ENCODE results near the gene BEGAIN.

BEGAIN gene

DNA sequence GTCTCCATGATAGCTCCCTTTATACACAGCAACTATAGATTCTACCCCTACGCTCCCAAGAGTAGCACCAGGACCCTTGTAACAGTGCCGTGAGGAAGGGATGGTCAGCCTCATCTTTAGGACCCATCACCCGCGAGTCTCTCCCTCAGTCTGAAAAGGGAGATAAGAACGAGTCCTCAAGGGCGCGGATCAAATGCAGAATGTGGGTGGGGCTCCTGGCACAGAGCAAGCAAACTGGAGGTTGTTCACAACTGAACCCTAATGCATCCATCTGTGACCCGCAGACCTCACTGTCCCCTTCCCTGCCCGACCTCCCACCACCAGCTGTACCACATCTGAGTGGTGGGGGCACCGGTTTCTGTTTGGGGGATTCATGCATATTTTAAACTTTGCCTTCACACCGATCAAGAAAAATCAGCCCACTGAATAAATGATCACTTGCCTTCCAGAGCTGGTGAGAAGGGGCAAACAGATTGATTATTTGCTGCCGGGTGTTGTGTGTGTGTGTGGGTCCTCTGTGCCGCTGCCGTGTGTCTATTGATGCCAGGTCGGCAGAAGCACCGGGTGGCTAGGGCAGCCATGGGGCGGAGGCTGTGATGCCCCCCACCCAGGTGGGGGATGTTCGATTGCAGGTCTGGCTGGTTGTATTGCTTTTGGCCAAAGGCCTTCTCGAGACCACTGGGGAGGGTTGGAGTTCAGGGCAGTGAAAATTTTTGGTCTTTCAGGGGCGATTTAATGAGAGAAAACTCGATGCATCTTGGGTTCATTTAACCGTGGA lies 35.7 kb upstream of the BEGAIN start:
- Histone ChIP-seq H3K4me1 (ENCODE audit: control insufficient read depth, insufficient read depth, low read length) (peaks cover under 1% of the 10 kb centered on the region), H3K9me3 (ENCODE audit: control insufficient read depth, low read length) (no peaks in the 10 kb centered on the region), H3K4me3 (ENCODE audit: insufficient read depth, low read depth, low read length) (no peak overlapping the region), H3K27me3 (ENCODE audit: control insufficient read depth, insufficient read depth, low read length, poor library complexity, severe bottlenecking) (no peaks in the 10 kb centered on the region), H3K27ac (ENCODE audit: insufficient read depth, low read depth, low read length, poor library complexity, severe bottlenecking) (no peak overlapping the region), H3K36me3 (ENCODE audit: control insufficient read depth, insufficient read depth, low read length) (no peaks in the 10 kb centered on the region)
- 93 to 95% methylated on average over 22 of the region's 22 CpGs for whole genome bisulfite sequencing, 2 experiments

DNA sequence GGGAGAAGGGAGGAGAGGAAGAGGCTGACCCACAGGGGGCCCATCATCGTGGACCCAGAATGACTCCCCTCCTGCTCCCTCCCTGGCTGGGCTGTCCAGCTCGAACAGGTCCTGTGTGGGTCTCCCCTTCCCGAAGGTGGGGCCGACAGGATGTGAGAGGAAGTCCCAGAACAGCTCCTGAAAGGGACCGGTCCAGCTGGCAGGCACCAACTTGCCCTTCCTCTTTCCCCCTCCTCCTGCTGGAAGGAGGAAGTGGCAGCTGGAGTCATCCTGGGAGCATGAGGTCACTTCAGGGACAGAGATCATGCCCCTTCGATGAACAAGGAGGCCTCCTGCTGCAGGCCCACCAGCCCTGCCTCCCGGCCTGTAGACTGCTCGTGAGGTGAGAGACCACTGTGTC lies 35.0 kb upstream of the BEGAIN start:
- Histone ChIP-seq H3K27me3 (ENCODE audit: control insufficient read depth, insufficient read depth, low read length, poor library complexity, severe bottlenecking) (no peaks in the 10 kb centered on the region), H3K36me3 (ENCODE audit: control insufficient read depth, insufficient read depth, low read length) (no peaks in the 10 kb centered on the region), H3K27ac (ENCODE audit: insufficient read depth, low read depth, low read length, poor library complexity, severe bottlenecking) (no peak overlapping the region), H3K4me3 (ENCODE audit: insufficient read depth, low read depth, low read length) (no peak overlapping the region), H3K4me1 (ENCODE audit: control insufficient read depth, insufficient read depth, low read length) (peaks cover 7% of the 10 kb centered on the region), H3K9me3 (ENCODE audit: control insufficient read depth, low read length) (no peaks in the 10 kb centered on the region)
- 88% methylated on average over 8 of the region's 8 CpGs for WGBS, 2 experiments

DNA sequence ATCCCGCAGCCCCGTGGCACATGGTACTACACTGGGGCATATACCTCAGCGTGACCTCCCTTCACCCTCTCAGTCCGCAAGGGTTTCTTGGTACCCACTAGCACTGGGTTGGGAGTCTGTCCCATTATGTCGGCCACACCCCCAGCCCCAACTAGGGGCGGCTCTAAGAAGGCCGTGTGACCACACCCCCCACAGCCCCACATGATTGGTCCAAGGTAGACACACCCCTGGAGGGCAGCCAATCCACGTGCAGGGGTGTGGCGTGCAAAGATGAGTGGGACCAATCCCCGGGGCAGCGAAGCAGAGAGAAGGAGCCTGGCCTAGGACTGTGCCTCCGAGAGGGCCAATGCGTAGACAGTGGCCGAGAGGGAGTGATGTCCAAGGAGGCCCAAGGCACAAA lies 34.6 kb upstream of the BEGAIN start:
- peaks cover 8% of the 10 kb centered on the region for H3K4me1 ChIP-seq (ENCODE audit: control insufficient read depth, insufficient read depth, low read length)
- H3K27ac ChIP-seq (ENCODE audit: insufficient read depth, low read depth, low read length, poor library complexity, severe bottlenecking) = no peak overlapping the region
- no peaks in the 10 kb centered on the region for H3K9me3 ChIP-seq (ENCODE audit: control insufficient read depth, low read length)
- H3K36me3 ChIP-seq (ENCODE audit: control insufficient read depth, insufficient read depth, low read length) = no peaks in the 10 kb centered on the region
- H3K27me3 ChIP-seq (ENCODE audit: control insufficient read depth, insufficient read depth, low read length, poor library complexity, severe bottlenecking) = no peaks in the 10 kb centered on the region
- H3K4me3 ChIP-seq (ENCODE audit: insufficient read depth, low read depth, low read length) = no peak overlapping the region
- WGBS, 2 experiments = 94 to 95% methylated on average over 14 of the region's 14 CpGs

DNA sequence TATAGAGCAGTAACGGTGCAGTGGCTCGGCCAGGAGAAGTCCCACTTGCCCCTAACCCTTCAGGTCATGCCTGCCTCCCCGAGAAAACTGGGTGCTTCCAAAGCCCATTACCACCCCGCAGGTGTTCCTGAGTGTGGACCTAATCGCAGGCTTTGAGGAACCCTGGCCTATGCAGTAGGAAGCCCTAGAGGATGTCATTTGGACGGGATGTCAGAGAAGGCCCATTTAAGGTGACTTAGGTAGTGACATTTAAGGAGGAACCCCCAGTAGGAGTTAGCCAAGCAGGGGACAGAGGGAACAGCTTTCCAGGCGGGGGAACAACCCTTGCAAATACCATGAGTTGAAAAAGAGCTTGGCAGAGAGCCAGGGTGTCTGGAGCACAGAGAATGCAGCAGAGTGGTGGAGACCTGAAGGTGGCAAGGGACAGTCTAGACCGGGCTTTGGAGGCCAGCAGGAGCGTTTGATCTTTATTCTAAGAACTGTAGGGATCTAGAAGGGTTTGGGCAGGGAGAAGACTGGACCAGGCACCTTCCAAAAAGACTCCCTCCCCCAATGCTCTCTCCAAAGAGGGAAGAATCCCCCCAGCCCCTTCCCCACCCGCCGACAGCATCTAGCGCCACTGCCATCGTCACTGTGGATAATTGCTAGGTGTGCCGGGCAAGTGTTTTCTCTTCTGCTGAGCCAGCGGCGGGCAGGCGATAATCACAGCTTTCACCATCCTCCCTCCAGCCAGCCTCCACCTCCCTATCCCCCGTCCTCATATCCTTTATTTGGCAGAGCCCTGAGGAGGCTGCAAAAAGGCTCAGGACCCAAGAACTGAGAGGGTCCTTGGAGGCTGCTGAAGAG lies 33.3 kb upstream of the BEGAIN start:
- H3K27me3 ChIP-seq (ENCODE audit: control insufficient read depth, insufficient read depth, low read length, poor library complexity, severe bottlenecking) = no peaks in the 10 kb centered on the region

DNA sequence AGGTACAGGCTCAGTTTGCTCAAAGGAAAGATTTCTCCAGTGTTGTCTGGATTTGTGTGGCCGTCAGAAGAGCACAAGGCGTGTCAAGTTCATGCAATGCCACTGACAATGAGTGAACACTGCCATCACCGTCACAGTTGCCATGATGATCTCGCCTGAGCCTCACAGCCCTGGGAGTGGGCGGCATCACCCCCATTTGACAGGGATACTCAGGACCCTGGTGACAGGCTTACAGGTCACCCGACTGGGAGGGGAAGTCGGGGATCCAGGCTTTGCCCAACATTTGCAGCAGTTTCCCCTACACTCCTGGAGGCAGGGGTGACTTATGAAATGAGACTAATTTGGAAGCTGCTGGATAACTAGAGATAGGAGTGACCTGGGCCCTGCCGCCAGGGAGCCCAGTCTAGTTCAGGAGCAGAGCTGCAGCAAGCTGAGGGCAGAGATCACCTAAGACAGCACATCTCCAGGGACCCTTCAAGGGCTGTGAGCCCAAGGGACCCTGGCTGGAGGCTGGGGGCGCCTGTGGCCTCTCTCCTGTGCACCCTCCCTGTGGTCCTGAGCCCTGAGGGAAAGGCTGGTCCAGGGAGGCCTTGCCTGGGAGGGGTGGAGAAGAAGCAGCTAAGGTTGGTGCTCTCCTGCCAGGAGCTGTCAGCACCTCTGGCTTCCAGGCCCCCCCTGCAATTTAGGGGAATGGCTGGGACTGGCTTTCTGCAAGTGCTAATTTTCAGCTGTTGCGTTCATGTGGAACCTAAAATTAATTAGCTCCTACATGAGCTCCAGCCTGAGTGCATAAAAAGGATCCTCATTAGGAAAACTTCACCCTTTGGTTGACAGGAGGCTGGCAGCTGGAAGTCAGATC lies 32.4 kb upstream of the BEGAIN start:
- Histone ChIP-seq H3K9me3 (ENCODE audit: control insufficient read depth, low read length) (no peaks in the 10 kb centered on the region), H3K4me3 (ENCODE audit: insufficient read depth, low read depth, low read length) (no peak overlapping the region), H3K27ac (ENCODE audit: insufficient read depth, low read depth, low read length, poor library complexity, severe bottlenecking) (no peak overlapping the region), H3K27me3 (ENCODE audit: control insufficient read depth, insufficient read depth, low read length, poor library complexity, severe bottlenecking) (no peaks in the 10 kb centered on the region), H3K36me3 (ENCODE audit: control insufficient read depth, insufficient read depth, low read length) (no peaks in the 10 kb centered on the region), H3K4me1 (ENCODE audit: control insufficient read depth, insufficient read depth, low read length) (peaks cover 8% of the 10 kb centered on the region)
- 91 to 92% methylated on average over 10 of the region's 10 CpGs for WGBS, 2 experiments

More for the DNA sequence above, 33.3 kb upstream of the BEGAIN start:
- WGBS, 2 experiments = 92 to 95% methylated on average over 18 of the region's 18 CpGs
- Histone ChIP-seq H3K9me3 (ENCODE audit: control insufficient read depth, low read length) (no peaks in the 10 kb centered on the region), H3K36me3 (ENCODE audit: control insufficient read depth, insufficient read depth, low read length) (no peaks in the 10 kb centered on the region), H3K4me3 (ENCODE audit: insufficient read depth, low read depth, low read length) (no peak overlapping the region), H3K4me1 (ENCODE audit: control insufficient read depth, insufficient read depth, low read length) (peaks cover 8% of the 10 kb centered on the region), H3K27ac (ENCODE audit: insufficient read depth, low read depth, low read length, poor library complexity, severe bottlenecking) (no peak overlapping the region)

DNA sequence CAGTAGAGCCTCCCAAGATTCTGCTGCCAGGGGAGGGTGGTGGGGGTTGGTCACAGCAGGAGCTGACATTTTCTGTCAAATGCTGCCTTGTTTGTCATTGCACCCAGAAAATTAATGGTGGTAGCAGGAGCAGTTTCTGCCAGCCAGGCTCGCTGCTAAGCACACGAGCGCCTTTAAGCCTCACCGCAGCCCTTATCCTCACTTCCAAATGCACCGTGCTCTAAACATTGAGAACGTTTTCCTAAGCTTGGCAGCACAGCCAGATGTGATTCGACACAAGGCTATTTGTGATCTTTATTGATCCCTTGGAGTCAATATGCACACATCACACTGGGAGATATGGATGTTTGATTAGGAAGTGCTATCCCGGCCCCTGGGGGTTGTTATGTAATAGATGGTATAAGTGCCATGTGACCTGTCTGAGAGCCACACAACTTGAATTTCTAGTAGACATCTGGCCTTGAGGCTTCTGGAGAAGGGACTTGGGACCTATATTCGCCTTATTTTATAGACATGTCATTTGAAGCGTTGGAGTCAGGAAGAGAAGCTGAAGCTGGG lies 31.6 kb upstream of the BEGAIN start:
- Histone ChIP-seq H3K27me3 (ENCODE audit: control insufficient read depth, insufficient read depth, low read length, poor library complexity, severe bottlenecking) (no peaks in the 10 kb centered on the region), H3K4me1 (ENCODE audit: control insufficient read depth, insufficient read depth, low read length) (peaks cover 8% of the 10 kb centered on the region), H3K4me3 (ENCODE audit: insufficient read depth, low read depth, low read length) (no peak overlapping the region), H3K36me3 (ENCODE audit: control insufficient read depth, insufficient read depth, low read length) (no peaks in the 10 kb centered on the region), H3K9me3 (ENCODE audit: control insufficient read depth, low read length) (no peaks in the 10 kb centered on the region), H3K27ac (ENCODE audit: insufficient read depth, low read depth, low read length, poor library complexity, severe bottlenecking) (no peak overlapping the region)
- WGBS, 2 experiments = 88 to 89% methylated on average over 10 of the region's 10 CpGs

DNA sequence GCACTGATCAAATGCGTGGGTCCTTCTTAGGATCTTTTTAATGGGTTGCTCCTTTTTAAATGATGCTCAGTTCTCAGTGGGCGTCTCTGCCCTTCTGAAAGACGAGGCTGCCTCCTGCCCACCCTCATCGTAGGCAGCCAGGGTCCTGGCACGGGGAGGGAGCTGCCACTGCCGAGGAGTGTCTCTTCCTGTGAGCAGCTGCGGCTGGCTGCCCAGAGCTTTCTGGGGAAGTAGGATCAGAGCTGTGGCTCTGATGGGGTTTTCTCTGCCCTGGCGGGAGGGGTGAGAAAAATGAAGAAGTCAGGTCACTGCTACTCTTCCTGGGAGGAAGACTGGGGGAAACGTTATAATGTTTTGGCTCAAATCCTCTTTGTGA lies 31.1 kb upstream of the BEGAIN start:
- no peak overlapping the region for H3K27ac ChIP-seq (ENCODE audit: insufficient read depth, low read depth, low read length, poor library complexity, severe bottlenecking)
- WGBS, 2 experiments = 64 to 65% methylated on average over 9 of the region's 9 CpGs
- no peak overlapping the region for H3K4me3 ChIP-seq (ENCODE audit: insufficient read depth, low read depth, low read length)

DNA sequence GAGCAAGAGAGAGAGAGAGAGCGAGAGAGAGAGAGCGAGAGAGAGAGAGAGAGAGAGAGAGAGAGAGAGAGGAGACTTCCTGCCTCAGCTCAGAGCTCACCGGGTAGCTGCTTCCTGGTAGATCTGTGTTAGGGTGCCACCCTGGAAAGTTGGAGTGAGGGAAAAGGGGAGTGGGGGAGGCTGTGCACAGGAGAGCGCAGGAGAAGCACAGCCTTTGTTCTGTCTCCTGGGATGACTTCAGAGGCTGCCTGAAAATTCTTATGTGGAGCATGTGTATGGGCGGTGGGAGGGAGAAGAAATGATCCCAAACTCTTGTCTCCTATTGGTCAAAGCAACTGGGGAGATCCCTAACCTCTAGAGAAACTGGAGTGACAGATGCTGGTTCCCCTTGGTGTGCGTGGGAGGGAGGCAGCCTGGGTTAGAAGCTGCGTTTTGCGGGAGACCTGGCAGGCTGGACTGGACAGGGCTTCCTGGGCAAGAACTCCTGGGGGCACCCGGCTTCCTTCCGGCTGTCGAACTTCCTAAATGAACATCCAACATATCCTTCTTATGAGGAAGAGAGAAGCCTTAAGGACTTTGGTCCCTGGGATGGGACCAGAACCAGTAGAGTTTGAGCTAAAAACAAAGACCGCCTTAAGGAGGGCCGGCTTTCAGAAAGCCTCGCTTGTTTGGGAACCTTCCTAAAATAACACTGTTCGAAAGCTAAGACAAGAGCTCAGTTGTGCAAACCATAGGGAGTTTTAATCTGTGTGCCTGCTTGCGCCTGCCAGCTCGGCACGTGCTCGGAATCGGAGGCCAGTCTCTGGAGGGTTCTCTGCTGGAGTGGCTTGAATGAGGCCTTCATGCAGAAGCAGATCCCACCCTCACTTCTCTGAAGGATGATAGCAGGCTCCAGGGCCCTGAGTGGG lies 30.4 kb upstream of the BEGAIN start:
- no peaks in the 10 kb centered on the region for H3K36me3 ChIP-seq (ENCODE audit: control insufficient read depth, insufficient read depth, low read length)
- 85 to 87% methylated on average over 20 of the region's 20 CpGs for WGBS, 2 experiments

More for the DNA sequence above, 31.1 kb upstream of the BEGAIN start:
- no peaks in the 10 kb centered on the region for H3K9me3 ChIP-seq (ENCODE audit: control insufficient read depth, low read length)
- H3K27me3 ChIP-seq (ENCODE audit: control insufficient read depth, insufficient read depth, low read length, poor library complexity, severe bottlenecking) = no peaks in the 10 kb centered on the region
- H3K4me1 ChIP-seq (ENCODE audit: control insufficient read depth, insufficient read depth, low read length) = peaks cover 8% of the 10 kb centered on the region
- H3K36me3 ChIP-seq (ENCODE audit: control insufficient read depth, insufficient read depth, low read length) = no peaks in the 10 kb centered on the region

DNA sequence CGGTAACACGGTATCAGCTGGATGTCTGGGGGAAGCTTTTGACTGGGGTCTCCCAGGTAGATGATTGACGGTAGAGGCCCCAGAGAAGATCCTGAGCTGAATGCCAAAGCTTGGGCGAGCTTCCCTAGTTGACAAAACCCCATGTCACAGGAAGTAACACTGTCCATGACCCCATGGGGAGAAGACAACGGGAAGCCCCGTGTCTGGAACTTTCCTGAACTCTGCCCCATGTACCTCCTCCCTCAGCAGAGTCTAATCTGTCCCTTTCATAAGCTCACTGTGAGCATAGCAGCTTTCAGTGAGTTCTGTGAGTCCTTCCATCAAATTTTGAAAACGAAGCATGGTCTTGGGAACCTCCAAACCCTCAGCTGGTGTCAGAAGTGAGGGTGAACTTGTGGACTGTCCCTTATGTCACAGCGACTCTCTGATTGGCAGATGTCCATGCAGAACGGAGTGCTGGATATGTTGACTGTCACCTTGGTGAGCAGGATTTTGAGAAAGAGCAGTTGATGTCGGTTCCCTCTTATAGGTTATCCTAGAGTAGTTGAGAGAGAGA lies 29.7 kb upstream of the BEGAIN start:
- no peak overlapping the region for H3K4me3 ChIP-seq (ENCODE audit: insufficient read depth, low read depth, low read length)
- H3K4me1 ChIP-seq (ENCODE audit: control insufficient read depth, insufficient read depth, low read length) = peaks cover 8% of the 10 kb centered on the region
- no peaks in the 10 kb centered on the region for H3K27me3 ChIP-seq (ENCODE audit: control insufficient read depth, insufficient read depth, low read length, poor library complexity, severe bottlenecking)
- H3K27ac ChIP-seq (ENCODE audit: insufficient read depth, low read depth, low read length, poor library complexity, severe bottlenecking) = no peak overlapping the region
- no peaks in the 10 kb centered on the region for H3K9me3 ChIP-seq (ENCODE audit: control insufficient read depth, low read length)
- no peaks in the 10 kb centered on the region for H3K36me3 ChIP-seq (ENCODE audit: control insufficient read depth, insufficient read depth, low read length)
- WGBS, 2 experiments = 82 to 89% methylated on average over 10 of the region's 10 CpGs

More for the DNA sequence above, 30.4 kb upstream of the BEGAIN start:
- H3K27me3 ChIP-seq (ENCODE audit: control insufficient read depth, insufficient read depth, low read length, poor library complexity, severe bottlenecking) = no peaks in the 10 kb centered on the region
- no peak overlapping the region for H3K4me3 ChIP-seq (ENCODE audit: insufficient read depth, low read depth, low read length)
- peaks cover 8% of the 10 kb centered on the region for H3K4me1 ChIP-seq (ENCODE audit: control insufficient read depth, insufficient read depth, low read length)
- H3K27ac ChIP-seq (ENCODE audit: insufficient read depth, low read depth, low read length, poor library complexity, severe bottlenecking) = no peak overlapping the region
- H3K9me3 ChIP-seq (ENCODE audit: control insufficient read depth, low read length) = no peaks in the 10 kb centered on the region

All from ectodermal cell (in vitro differentiated cells).